ENCODE data around the gene TRERF1.

- TF ChIP-seq CTCF (IDR thresholded peaks at IDR 0.05; ENCODE audit: control extremely low read depth in 1 of 3, insufficient read depth in 1 of 3, low read depth in 1 of 3, low read length in 3 of 3) (no peak), POLR2AphosphoS5 (IDR thresholded peaks at IDR 0.05; ENCODE audit: low read depth, low read length) (no peak), EZH2 (IDR thresholded peaks at IDR 0.05; ENCODE audit: low read depth, low read length, severe bottlenecking) (no peak), SUZ12 (IDR thresholded peaks at IDR 0.05; ENCODE audit: low read length) (no peak), MAFK (IDR thresholded peaks at IDR 0.05; ENCODE audit: low read depth, low read length) (no peak), POLR2A (IDR thresholded peaks at IDR 0.05; ENCODE audit: control extremely low read depth in 1 of 2, low read depth in 2 of 2, low read length in 2 of 2) (no peak)
Measured at GRCh38 chr6:42199106-42199981, 252.4 kb downstream of the TRERF1 start.

All from H1 (cell line).